Measurements from ENCODE around the gene MAK.

GRCh38 chr6:10749734-10750133, 88.6 kb downstream of the MAK start:
- TF ChIP-seq POLR2A (IDR thresholded peaks at IDR 0.05) (no peak), CTCF (IDR thresholded peaks at IDR 0.05) (no peak)

Data from lower leg skin (tissue), 3 donors.